ENCODE data around the gene NCAPD3. TPM values are rescaled to one million over a fixed set of nuclear protein-coding genes. Genes with fewer than 3 reads are reported as not detected.
"Not testable (repeated sequence)": the region's sequence is repeated elsewhere in the genome, so short reads cannot be mapped to it uniquely, and the experiment has no call there.

Gene NCAPD3
- total and polyA plus RNA-seq, 2 donors (not counting 1 experiment from before 2014, with no cell fraction given): 7.4 to 11.4 TPM

DNA sequence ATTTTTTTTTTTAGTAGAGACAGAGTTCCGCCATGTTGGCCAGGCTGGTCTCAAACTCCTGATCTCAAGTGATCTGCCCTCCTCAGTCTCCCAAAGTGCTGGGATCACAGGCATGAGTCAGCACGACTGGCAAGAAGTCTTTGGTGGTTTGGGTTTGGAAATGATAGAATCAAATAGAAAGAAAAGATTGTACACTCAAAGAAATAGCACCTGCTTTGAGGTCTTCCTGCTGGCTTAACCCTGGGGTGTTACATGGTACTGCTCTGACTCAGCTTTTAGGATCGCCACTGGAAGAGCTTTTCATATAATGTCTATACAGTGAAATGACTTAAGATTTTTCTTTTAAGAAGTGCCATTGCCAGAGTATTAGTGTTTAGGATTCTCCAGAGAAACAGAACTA, 104.7 kb downstream of the NCAPD3 start:
- H3K27ac ChIP-seq (ENCODE audit: insufficient read depth, low read length): peak overlapping the region; percentile 84
- H3K4me2 ChIP-seq (ENCODE audit: extremely low read depth, insufficient read depth, low read length): peak overlapping the region; percentile 95
- TF ChIP-seq, protein P1, sequence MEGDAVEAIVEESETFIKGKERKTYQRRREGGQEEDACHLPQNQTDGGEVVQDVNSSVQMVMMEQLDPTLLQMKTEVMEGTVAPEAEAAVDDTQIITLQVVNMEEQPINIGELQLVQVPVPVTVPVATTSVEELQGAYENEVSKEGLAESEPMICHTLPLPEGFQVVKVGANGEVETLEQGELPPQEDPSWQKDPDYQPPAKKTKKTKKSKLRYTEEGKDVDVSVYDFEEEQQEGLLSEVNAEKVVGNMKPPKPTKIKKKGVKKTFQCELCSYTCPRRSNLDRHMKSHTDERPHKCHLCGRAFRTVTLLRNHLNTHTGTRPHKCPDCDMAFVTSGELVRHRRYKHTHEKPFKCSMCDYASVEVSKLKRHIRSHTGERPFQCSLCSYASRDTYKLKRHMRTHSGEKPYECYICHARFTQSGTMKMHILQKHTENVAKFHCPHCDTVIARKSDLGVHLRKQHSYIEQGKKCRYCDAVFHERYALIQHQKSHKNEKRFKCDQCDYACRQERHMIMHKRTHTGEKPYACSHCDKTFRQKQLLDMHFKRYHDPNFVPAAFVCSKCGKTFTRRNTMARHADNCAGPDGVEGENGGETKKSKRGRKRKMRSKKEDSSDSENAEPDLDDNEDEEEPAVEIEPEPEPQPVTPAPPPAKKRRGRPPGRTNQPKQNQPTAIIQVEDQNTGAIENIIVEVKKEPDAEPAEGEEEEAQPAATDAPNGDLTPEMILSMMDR (conservative IDR thresholded peaks at IDR 0.05 in 1 of 2, IDR thresholded peaks at IDR 0.05 in 1 of 2; ENCODE audit: low read depth in 1 of 2, low read length in 2 of 2): no peak
- TF ChIP-seq EZH2 (IDR thresholded peaks at IDR 0.05; ENCODE audit: low read length, missing control alignments): no peak
- peaks cover 2% of the 10 kb centered on the region for H3K79me2 ChIP-seq (ENCODE audit: control insufficient read depth, insufficient read depth, low read length)
- H3K27me3 ChIP-seq (ENCODE audit: control insufficient read depth, insufficient read depth, low read length): no peaks in the 10 kb centered on the region
- no peaks in the 10 kb centered on the region for H4K20me1 ChIP-seq (ENCODE audit: control insufficient read depth, extremely low read depth, insufficient read depth, low read length)
- no peak overlapping the region for H3K9ac ChIP-seq (ENCODE audit: insufficient read depth, low read length)
- no peaks in the 10 kb centered on the region for H3K9me3 ChIP-seq (ENCODE audit: control insufficient read depth, insufficient read depth, low read depth, low read length)
- no peaks in the 10 kb centered on the region for H3K36me3 ChIP-seq (ENCODE audit: control insufficient read depth, insufficient read depth, low read length)
- peak overlapping the region in 2 of 4 experiments; percentile 3 to 43 for H3K4me3 ChIP-seq (replicated peaks in 1 of 4; ENCODE audit: control extremely low read depth in 1 of 4, insufficient read depth in 1 of 4, low read depth in 3 of 4, low read length in 4 of 4)
- H3K4me1 ChIP-seq (ENCODE audit: control insufficient read depth, extremely low read depth, insufficient read depth, low read length): peaks cover 6% of the 10 kb centered on the region
- DNase-seq (ENCODE audit: low read depth in 2 of 2): peak; percentile 71 to 91
- H2AFZ ChIP-seq (ENCODE audit: low read length): no peak overlapping the region

DNA sequence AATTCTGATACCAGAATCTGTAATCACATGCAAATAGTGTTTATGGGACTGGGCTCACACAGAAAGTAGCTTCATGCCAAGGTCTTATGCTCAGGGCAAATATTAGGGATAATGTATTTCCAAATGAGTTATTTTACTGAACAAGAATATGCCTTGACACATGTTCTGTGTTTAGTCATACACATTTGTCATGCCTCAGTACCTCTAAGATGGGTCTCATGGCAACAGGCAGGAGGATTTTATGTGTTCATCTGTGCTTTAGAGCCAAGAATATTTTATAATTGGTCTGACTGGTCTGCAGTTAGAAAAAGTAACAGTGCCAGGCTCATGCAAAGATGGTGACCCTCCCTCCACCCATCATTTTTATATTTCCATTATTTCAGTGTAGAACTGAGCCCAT, 105.8 kb downstream of the NCAPD3 start:
- H3K4me3 ChIP-seq (replicated peaks in 1 of 4; ENCODE audit: control extremely low read depth in 1 of 4, insufficient read depth in 1 of 4, low read depth in 3 of 4, low read length in 4 of 4): no peak overlapping the region
- H3K27me3 ChIP-seq (ENCODE audit: control insufficient read depth, insufficient read depth, low read length): no peaks in the 10 kb centered on the region
- H3K9me3 ChIP-seq (ENCODE audit: control insufficient read depth, insufficient read depth, low read depth, low read length): no peaks in the 10 kb centered on the region
- no peak overlapping the region for H3K9ac ChIP-seq (ENCODE audit: insufficient read depth, low read length)
- no peak overlapping the region for H3K4me2 ChIP-seq (ENCODE audit: extremely low read depth, insufficient read depth, low read length)
- H3K79me2 ChIP-seq (ENCODE audit: control insufficient read depth, insufficient read depth, low read length): peaks cover 2% of the 10 kb centered on the region
- H2AFZ ChIP-seq (ENCODE audit: low read length): no peak overlapping the region
- peaks cover 6% of the 10 kb centered on the region for H3K4me1 ChIP-seq (ENCODE audit: control insufficient read depth, extremely low read depth, insufficient read depth, low read length)
- H3K27ac ChIP-seq (ENCODE audit: insufficient read depth, low read length): no peak overlapping the region
- no peak for TF ChIP-seq EZH2 (IDR thresholded peaks at IDR 0.05; ENCODE audit: low read length, missing control alignments)
- DNase-seq (ENCODE audit: low read depth in 2 of 2): peak in 1 of 2 donors; percentile 43
- no peaks in the 10 kb centered on the region for H4K20me1 ChIP-seq (ENCODE audit: control insufficient read depth, extremely low read depth, insufficient read depth, low read length)
- H3K36me3 ChIP-seq (ENCODE audit: control insufficient read depth, insufficient read depth, low read length): no peaks in the 10 kb centered on the region

DNA sequence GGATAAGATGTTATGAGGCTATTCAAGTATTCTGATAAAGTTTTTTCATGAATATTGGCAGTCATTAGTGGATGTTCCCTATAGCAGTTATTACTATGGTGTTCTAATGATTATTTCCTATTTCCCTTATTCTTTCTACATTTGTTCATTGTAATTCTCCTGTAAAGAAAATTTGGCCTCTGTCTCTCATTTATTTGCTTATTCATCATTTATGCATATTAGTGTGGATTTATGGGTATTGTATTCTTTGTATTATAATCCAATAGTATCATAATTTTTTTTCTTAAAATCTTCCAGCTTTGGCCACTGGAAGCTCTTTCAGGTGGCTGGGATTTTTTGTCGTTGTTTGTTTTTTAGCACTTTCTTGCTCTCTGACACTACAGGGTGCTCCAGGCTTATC, 107.6 kb downstream of the NCAPD3 start:
- Histone ChIP-seq H3K4me1 (ENCODE audit: control insufficient read depth, extremely low read depth, insufficient read depth, low read length) (peaks cover 4% of the 10 kb centered on the region), H3K9ac (ENCODE audit: insufficient read depth, low read length) (no peak overlapping the region), H3K27me3 (ENCODE audit: control insufficient read depth, insufficient read depth, low read length) (no peaks in the 10 kb centered on the region), H3K4me2 (ENCODE audit: extremely low read depth, insufficient read depth, low read length) (no peak overlapping the region), H3K4me3 (replicated peaks in 1 of 4; ENCODE audit: control extremely low read depth in 1 of 4, insufficient read depth in 1 of 4, low read depth in 3 of 4, low read length in 4 of 4) (no peak overlapping the region), H3K79me2 (ENCODE audit: control insufficient read depth, insufficient read depth, low read length) (no peaks in the 10 kb centered on the region), H2AFZ (ENCODE audit: low read length) (no peak overlapping the region), H3K36me3 (ENCODE audit: control insufficient read depth, insufficient read depth, low read length) (no peaks in the 10 kb centered on the region), H4K20me1 (ENCODE audit: control insufficient read depth, extremely low read depth, insufficient read depth, low read length) (no peaks in the 10 kb centered on the region), H3K9me3 (ENCODE audit: control insufficient read depth, insufficient read depth, low read depth, low read length) (no peaks in the 10 kb centered on the region), H3K27ac (ENCODE audit: insufficient read depth, low read length) (no peak overlapping the region)
- TF ChIP-seq EZH2 (IDR thresholded peaks at IDR 0.05; ENCODE audit: low read length, missing control alignments): no peak
- TF ChIP-seq, protein P1 (conservative IDR thresholded peaks at IDR 0.05 in 1 of 2, IDR thresholded peaks at IDR 0.05 in 1 of 2; ENCODE audit: low read depth in 1 of 2, low read length in 2 of 2): no peak
- no peak for DNase-seq (ENCODE audit: low read depth in 2 of 2)

DNA sequence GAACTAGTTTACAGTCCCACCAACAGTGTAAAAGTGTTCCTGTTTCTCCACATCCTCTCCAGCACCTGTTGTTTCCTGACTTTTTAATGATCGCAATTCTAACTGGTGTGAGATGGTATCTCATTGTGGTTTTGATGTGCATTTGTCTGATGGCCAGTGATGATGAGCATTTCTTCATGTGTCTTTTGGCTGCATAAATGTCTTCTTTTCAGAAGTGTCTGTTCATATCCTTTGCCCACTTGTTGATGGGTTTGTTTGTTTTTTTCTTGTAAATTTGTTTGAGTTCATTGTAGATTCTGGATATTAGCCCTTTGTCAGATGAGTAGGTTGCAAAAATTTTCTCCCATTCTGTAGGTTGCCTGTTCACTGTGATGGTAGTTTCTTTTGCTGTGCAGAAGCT, 110.0 kb downstream of the NCAPD3 start:
- not testable (repeated sequence) for H3K4me2 ChIP-seq (ENCODE audit: extremely low read depth, insufficient read depth, low read length); H2AFZ ChIP-seq (ENCODE audit: low read length); DNase-seq (ENCODE audit: low read depth in 2 of 2); H3K9me3 ChIP-seq (ENCODE audit: control insufficient read depth, insufficient read depth, low read depth, low read length); H3K36me3 ChIP-seq (ENCODE audit: control insufficient read depth, insufficient read depth, low read length); H3K27ac ChIP-seq (ENCODE audit: insufficient read depth, low read length); H3K27me3 ChIP-seq (ENCODE audit: control insufficient read depth, insufficient read depth, low read length); H4K20me1 ChIP-seq (ENCODE audit: control insufficient read depth, extremely low read depth, insufficient read depth, low read length); H3K79me2 ChIP-seq (ENCODE audit: control insufficient read depth, insufficient read depth, low read length); H3K9ac ChIP-seq (ENCODE audit: insufficient read depth, low read length); H3K4me1 ChIP-seq (ENCODE audit: control insufficient read depth, extremely low read depth, insufficient read depth, low read length); H3K4me3 ChIP-seq (replicated peaks in 1 of 4; ENCODE audit: control extremely low read depth in 1 of 4, insufficient read depth in 1 of 4, low read depth in 3 of 4, low read length in 4 of 4)

Measured in fibroblast of lung (primary cell).